Measurements from ENCODE around the gene SKOR1.

GRCh38 chr15:67818464-67818863 lies 6.8 kb upstream of the SKOR1 start:
- TF ChIP-seq, protein P1, sequence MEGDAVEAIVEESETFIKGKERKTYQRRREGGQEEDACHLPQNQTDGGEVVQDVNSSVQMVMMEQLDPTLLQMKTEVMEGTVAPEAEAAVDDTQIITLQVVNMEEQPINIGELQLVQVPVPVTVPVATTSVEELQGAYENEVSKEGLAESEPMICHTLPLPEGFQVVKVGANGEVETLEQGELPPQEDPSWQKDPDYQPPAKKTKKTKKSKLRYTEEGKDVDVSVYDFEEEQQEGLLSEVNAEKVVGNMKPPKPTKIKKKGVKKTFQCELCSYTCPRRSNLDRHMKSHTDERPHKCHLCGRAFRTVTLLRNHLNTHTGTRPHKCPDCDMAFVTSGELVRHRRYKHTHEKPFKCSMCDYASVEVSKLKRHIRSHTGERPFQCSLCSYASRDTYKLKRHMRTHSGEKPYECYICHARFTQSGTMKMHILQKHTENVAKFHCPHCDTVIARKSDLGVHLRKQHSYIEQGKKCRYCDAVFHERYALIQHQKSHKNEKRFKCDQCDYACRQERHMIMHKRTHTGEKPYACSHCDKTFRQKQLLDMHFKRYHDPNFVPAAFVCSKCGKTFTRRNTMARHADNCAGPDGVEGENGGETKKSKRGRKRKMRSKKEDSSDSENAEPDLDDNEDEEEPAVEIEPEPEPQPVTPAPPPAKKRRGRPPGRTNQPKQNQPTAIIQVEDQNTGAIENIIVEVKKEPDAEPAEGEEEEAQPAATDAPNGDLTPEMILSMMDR (IDR thresholded peaks at IDR 0.05): no peak
- no peak for TF ChIP-seq POLR2A (IDR thresholded peaks at IDR 0.05)

All from transverse colon (tissue), 3 donors.